Measurements from ENCODE around the gene RASAL3. TPM values are rescaled to one million over a fixed set of nuclear protein-coding genes. Genes with fewer than 3 reads are reported as not detected.

RASAL3 gene
- total and polyA plus RNA-seq, 5 donors = 0.66 to 2.5 (median 0.97) TPM

DNA sequence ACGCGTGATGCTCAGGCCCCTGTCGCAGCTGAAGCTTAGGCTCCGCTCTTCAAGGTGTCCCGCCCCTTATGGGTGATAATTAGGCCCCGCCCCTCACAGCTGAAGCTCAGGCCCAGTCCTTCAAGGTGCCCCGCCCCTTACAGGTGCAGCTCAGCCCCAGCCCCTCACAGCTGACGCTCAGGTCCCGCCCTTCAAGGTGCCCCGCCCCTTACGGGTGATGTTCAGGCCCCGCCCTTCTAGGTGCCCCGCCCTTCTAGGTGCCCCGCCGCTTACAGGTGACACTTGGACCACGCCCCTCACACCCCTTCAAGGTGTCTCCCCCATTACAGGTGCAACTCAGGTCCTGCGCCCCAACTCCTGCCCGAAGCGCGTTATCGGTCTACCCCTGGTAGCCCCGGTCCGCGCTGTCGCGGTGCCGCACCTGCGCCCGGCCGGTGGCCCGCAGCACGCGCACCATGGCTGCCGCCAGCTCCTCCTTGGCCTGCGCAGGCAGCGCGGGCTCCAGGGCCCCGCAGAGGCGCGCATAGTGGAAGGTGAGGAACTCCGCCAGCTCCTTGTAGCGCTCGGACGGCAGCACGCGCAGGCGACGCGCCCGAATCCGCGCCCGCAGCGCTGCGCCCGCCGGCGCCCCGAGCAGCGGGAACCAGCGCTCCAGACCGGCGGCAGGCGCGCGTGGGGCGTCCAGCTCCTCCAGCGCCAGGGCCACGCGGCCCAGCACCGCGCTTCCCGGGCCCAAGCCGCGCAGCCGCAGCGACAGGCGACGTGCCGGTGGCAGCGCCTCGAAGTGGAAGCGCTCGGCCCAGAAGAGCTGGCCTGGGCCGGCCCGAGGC lies 7.3 kb downstream of the RASAL3 start:
- no peaks in the 10 kb centered on the region for H3K27me3 ChIP-seq (ENCODE audit: control insufficient read depth, insufficient read depth)
- no peak overlapping the region for H3K27ac ChIP-seq (ENCODE audit: low read length)
- H3K4me3 ChIP-seq (ENCODE audit: low read length) = peak overlapping the region; percentile 17
- 16% methylated on average over 86 of the region's 86 CpGs for WGBS
- ATAC-seq = no peak
- DNase-seq = no peak
- intact Hi-C loops (cut with DNase I) = loop anchor here in 1 of 4 donors (10.0 kb wide), 1 partner anchor 98 kb away; no protein-coding TSS in a partner anchor
- H3K9me3 ChIP-seq (ENCODE audit: control insufficient read depth, low read length) = no peaks in the 10 kb centered on the region
- peaks cover 4% of the 10 kb centered on the region for H3K4me1 ChIP-seq (ENCODE audit: control insufficient read depth, insufficient read depth, low read length)

DNA sequence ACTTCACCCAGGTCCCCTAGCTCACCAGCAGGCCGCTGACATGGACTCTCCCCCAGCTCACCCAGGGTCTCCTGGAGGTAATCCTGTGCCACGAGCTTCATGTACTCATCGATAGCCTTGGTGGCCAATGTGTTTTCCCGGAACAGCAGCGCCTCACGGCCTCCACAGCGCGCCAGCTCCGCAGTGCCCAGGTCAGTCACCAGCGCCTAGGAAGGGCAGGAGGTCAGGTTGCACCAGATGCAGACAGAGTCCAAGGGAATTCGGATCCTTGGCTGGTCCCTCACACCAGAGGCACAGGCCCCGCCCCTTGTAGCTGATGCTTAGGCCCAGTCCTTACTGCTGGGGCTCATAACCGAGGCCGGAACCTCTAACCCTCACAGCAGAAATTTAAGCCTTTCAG lies 7.9 kb downstream of the RASAL3 start:
- Histone ChIP-seq H3K27me3 (ENCODE audit: control insufficient read depth, insufficient read depth) (no peaks in the 10 kb centered on the region), H3K4me3 (ENCODE audit: low read length) (no peak overlapping the region), H3K27ac (ENCODE audit: low read length) (no peak overlapping the region), H3K4me1 (ENCODE audit: control insufficient read depth, insufficient read depth, low read length) (peaks cover 4% of the 10 kb centered on the region), H3K9me3 (ENCODE audit: control insufficient read depth, low read length) (no peaks in the 10 kb centered on the region)
- DNase-seq (no peak), ATAC-seq (no peak)
- WGBS = 34% methylated on average over 14 of the region's 14 CpGs
- intact Hi-C loops (cut with DNase I) = loop anchor here in 1 of 4 donors (10.0 kb wide), 1 partner anchor 98 kb away; no protein-coding TSS in a partner anchor

GRCh38 chr19:15455996-15456395 lies 8.3 kb downstream of the RASAL3 start:
- Histone ChIP-seq H3K4me3 (ENCODE audit: low read length) (no peak overlapping the region), H3K9me3 (ENCODE audit: control insufficient read depth, low read length) (no peaks in the 10 kb centered on the region), H3K4me1 (ENCODE audit: control insufficient read depth, insufficient read depth, low read length) (peaks cover 4% of the 10 kb centered on the region), H3K27me3 (ENCODE audit: control insufficient read depth, insufficient read depth) (no peaks in the 10 kb centered on the region), H3K27ac (ENCODE audit: low read length) (no peak overlapping the region)
- 87% methylated on average over 9 of the region's 9 CpGs for WGBS
- intact Hi-C loops (cut with DNase I) = loop anchor here in 1 of 4 donors (10.0 kb wide), 1 partner anchor 99 kb away; no protein-coding TSS in a partner anchor
- no peak for ATAC-seq
- no peak for DNase-seq

DNA sequence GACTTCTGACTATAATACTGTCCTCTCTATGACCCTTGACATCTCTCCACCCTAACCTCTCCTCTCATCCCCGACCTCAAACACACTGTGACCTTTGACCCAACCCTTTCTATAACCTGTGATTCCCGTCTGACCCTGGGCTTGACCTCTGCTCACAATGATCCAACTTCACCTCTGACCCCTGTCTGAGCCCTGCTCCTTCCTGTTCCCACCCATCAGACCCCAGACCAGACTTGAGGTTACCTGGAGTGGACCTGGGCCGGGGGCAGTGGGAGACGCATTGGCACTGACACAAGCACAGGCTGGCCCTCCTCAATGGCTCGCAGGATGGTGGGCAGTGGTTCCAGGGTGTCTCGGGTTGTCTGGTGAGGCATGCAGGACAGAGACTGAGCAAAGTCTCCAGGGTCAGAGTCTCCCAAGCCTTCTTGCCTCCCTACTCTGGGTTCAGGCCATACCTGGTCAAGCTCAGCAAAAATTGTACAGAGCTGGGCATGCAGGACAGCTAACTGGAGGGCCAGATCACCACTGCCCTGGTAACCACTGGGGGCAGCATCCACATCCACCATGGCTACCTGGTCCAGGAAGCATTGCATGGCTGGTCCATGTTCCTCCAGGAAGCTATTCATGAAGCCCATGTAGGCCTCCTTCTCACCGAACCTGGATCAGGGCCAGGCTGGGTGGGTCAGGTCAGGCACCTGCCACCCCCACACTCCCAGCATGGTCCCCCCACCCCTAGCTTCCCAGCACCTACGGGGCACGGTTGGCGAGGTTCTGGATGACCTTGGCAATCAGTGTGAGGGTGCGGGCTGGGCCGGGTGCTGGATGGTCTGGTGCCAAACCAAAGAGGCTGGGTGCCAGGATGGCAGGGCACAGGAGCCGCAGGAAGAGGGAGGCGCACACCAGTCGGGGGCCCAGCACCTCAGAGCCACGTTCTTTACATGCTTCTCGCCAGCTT lies 10.2 kb downstream of the RASAL3 start:
- 84% methylated on average over 17 of the region's 17 CpGs for WGBS
- no peak for ATAC-seq
- Histone ChIP-seq H3K27me3 (ENCODE audit: control insufficient read depth, insufficient read depth) (no peaks in the 10 kb centered on the region), H3K27ac (ENCODE audit: low read length) (no peak overlapping the region), H3K9me3 (ENCODE audit: control insufficient read depth, low read length) (no peaks in the 10 kb centered on the region), H3K4me3 (ENCODE audit: low read length) (no peak overlapping the region), H3K4me1 (ENCODE audit: control insufficient read depth, insufficient read depth, low read length) (peaks cover 4% of the 10 kb centered on the region)
- DNase-seq = peak in 2 of 3 donors; percentile 60 to 63
- intact Hi-C loops (cut with DNase I) = loop anchor here in 1 of 4 donors (10.0 kb wide), 1 partner anchor 101 kb away; no protein-coding TSS in a partner anchor

GRCh38 chr19:15453091-15453578 lies 11.2 kb downstream of the RASAL3 start:
- DNase-seq (peak in 2 of 3 donors; percentile 75 to 80), ATAC-seq (peak; percentile 13 to 25)
- peak overlapping the region; percentile 26 for H3K4me3 ChIP-seq (ENCODE audit: low read length)
- 19% methylated on average over 44 of the region's 44 CpGs for WGBS
- H3K27me3 ChIP-seq (ENCODE audit: control insufficient read depth, insufficient read depth) = no peaks in the 10 kb centered on the region
- intact Hi-C loops (cut with DNase I) = loop anchor here in 1 of 4 donors (10.0 kb wide), 1 partner anchor 102 kb away; no protein-coding TSS in a partner anchor
- peak overlapping the region; percentile 37 for H3K27ac ChIP-seq (ENCODE audit: low read length)
- H3K4me1 ChIP-seq (ENCODE audit: control insufficient read depth, insufficient read depth, low read length) = peaks cover 4% of the 10 kb centered on the region
- H3K9me3 ChIP-seq (ENCODE audit: control insufficient read depth, low read length) = no peaks in the 10 kb centered on the region

DNA sequence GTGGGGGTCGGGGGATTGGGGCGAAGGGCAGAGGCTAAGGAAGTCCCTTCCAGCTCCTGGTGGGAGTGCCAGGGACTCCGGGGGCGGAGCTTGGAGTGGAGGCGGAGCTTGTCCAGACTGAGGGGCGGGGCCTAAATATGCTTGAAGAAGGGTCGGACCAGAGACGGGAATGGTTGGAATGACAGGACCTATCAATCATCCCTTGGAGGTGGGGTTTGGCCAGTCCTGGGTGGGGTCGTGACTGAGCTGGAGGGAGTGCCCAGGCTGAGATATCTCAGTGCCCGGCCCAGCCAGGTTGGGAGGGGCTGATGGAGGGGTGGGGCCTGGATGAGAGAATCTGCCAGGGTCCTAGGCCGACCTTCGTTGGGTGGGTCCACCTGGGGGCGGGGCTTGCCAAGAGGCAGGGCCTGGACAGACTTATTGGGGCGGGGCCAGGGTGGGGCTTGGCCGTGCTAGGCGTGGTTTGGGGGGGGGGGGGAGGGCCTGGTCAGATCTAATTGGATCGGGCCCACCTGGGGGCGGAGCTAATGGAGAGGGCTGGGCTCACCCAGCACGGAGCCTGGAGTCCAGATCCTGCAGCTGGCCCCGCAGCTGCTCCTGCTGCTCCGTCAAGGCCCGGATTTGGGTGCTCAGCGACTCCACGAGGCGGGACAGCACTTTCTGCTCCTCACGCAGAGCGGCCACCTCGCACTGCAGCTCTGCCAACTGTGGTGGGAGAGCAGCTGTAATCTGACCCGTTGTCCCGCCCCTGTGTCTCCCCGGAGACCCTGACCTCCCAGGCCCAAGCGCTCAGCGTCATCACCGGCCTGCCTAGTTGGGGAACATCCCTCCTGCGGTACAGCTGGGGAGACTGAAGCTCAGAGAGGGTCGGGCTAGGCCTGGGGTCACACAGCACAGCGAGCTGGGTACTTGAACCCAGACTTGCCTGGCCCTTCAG lies 12.0 kb downstream of the RASAL3 start:
- H3K27me3 ChIP-seq (ENCODE audit: control insufficient read depth, insufficient read depth) = no peaks in the 10 kb centered on the region
- peak overlapping the region; percentile 26 for H3K4me3 ChIP-seq (ENCODE audit: low read length)
- peak; percentile 78 to 86 for ATAC-seq
- H3K9me3 ChIP-seq (ENCODE audit: control insufficient read depth, low read length) = no peaks in the 10 kb centered on the region
- H3K27ac ChIP-seq (ENCODE audit: low read length) = peak overlapping the region; percentile 54
- WGBS = 11% methylated on average over 37 of the region's 37 CpGs
- intact Hi-C loops (cut with DNase I) = loop anchor here in 1 of 4 donors (10.0 kb wide), 1 partner anchor 102 kb away; no protein-coding TSS in a partner anchor
- DNase-seq = peak; percentile 96 to 98 (median 97)
- H3K4me1 ChIP-seq (ENCODE audit: control insufficient read depth, insufficient read depth, low read length) = peaks cover 4% of the 10 kb centered on the region

DNA sequence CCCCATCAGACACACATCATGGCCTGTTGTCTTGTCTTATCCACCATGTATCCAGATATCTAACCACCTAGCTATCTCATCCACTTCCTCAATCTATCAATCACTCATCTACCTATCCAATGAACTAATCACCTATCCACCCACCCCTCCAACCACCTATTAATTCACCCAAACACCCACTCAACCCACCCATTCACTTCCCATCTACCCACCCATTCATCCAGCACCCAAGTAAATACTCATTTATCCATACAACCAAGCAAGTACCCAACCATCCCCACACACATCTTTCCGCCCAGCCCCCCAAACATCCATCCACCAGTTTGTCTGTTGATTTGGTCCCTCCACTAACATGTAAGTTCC lies 13.8 kb downstream of the RASAL3 start:
- H3K9me3 ChIP-seq (ENCODE audit: control insufficient read depth, low read length) = no peaks in the 10 kb centered on the region
- H3K4me3 ChIP-seq (ENCODE audit: low read length) = no peak overlapping the region
- intact Hi-C loops (cut with DNase I) = loop anchor here in 1 of 4 donors (10.0 kb wide), 1 partner anchor 104 kb away; no protein-coding TSS in a partner anchor
- no peaks in the 10 kb centered on the region for H3K27me3 ChIP-seq (ENCODE audit: control insufficient read depth, insufficient read depth)
- no peaks in the 10 kb centered on the region for H3K4me1 ChIP-seq (ENCODE audit: control insufficient read depth, insufficient read depth, low read length)
- 92% methylated on average over 1 of the region's 1 CpG for WGBS
- DNase-seq (no peak), ATAC-seq (no peak)
- H3K27ac ChIP-seq (ENCODE audit: low read length) = peak overlapping the region; percentile 90

- peak within 1 kb of the TSS; percentile 84 for H3K4me3 ChIP-seq (ENCODE audit: low read length)
- H3K27me3 ChIP-seq (ENCODE audit: control insufficient read depth, insufficient read depth) = no peaks in the 10 kb centered on the region
- peak within 1 kb of the TSS; percentile 90 for H3K27ac ChIP-seq (ENCODE audit: low read length)
- no peaks in the 10 kb centered on the region for H3K9me3 ChIP-seq (ENCODE audit: control insufficient read depth, low read length)
- peak; percentile 89 to 97 (median 96) for DNase-seq
- intact Hi-C loops (cut with DNase I) = loop anchor here in 1 of 4 donors (10.0 kb wide), 1 partner anchor 105 kb away; no protein-coding TSS in a partner anchor
- ATAC-seq = peak; percentile 5 to 13
- H3K4me1 ChIP-seq (ENCODE audit: control insufficient read depth, insufficient read depth, low read length) = peaks cover 4% of the 10 kb centered on the region
- 2% methylated on average over 69 of the region's 77 CpGs for WGBS
Observed at GRCh38 chr19:15449620-15450527, 14.5 kb downstream of the RASAL3 start, which contains the start of gene WIZ. WIZ (minus strand) TSS chr19:15449956; CDS start chr19:15448307, 1,649 bp downstream.

Measured in right cardiac atrium (tissue), 5 donors.